ENCODE measurements around the gene TBC1D7. TPM values are rescaled to one million over a fixed set of nuclear protein-coding genes. Genes with fewer than 3 reads are reported as not detected.

Gene TBC1D7
- polyA plus RNA-seq, 1 experiment: 18.6 TPM

DNA sequence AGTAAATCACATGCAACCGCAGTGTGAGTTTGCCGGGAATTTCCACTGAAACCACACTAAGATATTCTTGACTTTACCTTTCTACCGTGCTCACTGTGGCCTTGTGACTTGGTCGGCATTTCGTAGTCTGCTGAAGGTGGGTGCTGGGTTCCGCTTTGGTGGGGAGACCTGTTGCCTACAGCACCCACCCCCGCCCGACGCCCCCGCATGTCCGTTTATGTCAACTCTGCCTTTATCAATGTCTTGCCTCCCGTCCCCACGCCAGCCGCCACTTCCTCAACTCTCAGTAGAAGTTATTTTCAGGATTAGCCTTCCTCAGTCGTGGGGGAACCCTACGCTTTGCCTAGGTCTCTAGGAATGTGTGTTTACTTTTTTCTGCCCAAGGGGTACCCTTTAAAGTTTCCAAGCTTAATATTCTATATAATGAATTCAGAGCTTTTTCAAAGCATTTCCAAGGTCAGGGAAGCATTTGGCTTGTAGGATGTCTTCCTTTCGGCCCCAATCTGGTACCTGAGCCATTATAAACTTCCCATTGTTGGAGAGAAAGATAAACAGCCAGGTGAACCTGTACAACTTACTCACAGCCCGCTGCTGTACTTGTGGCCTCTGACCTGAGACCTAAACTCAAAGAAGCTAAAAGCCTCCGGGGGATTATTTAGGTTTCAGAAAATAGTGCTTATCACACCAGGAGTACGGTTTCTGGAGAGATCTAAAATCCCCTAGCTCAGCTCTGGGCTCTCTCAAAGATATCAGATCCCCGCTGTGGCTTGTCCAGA lies 54.2 kb downstream of the TBC1D7 start:
- no peaks in the 10 kb centered on the region for H3K27me3 ChIP-seq (ENCODE audit: control insufficient read depth, insufficient read depth, low read length)
- TF ChIP-seq, protein P1, sequence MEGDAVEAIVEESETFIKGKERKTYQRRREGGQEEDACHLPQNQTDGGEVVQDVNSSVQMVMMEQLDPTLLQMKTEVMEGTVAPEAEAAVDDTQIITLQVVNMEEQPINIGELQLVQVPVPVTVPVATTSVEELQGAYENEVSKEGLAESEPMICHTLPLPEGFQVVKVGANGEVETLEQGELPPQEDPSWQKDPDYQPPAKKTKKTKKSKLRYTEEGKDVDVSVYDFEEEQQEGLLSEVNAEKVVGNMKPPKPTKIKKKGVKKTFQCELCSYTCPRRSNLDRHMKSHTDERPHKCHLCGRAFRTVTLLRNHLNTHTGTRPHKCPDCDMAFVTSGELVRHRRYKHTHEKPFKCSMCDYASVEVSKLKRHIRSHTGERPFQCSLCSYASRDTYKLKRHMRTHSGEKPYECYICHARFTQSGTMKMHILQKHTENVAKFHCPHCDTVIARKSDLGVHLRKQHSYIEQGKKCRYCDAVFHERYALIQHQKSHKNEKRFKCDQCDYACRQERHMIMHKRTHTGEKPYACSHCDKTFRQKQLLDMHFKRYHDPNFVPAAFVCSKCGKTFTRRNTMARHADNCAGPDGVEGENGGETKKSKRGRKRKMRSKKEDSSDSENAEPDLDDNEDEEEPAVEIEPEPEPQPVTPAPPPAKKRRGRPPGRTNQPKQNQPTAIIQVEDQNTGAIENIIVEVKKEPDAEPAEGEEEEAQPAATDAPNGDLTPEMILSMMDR (IDR thresholded peaks at IDR 0.05; ENCODE audit: insufficient read depth, low read depth, low read length): no peak
- no peak for DNase-seq (ENCODE audit: low read depth)
- H3K4me3 ChIP-seq (ENCODE audit: low read depth, low read length): no peak overlapping the region
- ChIA-PET CTCF (no interaction called here), POLR2A (no interaction called here)
- H3K36me3 ChIP-seq (ENCODE audit: control insufficient read depth, insufficient read depth, low read length): no peaks in the 10 kb centered on the region

DNA sequence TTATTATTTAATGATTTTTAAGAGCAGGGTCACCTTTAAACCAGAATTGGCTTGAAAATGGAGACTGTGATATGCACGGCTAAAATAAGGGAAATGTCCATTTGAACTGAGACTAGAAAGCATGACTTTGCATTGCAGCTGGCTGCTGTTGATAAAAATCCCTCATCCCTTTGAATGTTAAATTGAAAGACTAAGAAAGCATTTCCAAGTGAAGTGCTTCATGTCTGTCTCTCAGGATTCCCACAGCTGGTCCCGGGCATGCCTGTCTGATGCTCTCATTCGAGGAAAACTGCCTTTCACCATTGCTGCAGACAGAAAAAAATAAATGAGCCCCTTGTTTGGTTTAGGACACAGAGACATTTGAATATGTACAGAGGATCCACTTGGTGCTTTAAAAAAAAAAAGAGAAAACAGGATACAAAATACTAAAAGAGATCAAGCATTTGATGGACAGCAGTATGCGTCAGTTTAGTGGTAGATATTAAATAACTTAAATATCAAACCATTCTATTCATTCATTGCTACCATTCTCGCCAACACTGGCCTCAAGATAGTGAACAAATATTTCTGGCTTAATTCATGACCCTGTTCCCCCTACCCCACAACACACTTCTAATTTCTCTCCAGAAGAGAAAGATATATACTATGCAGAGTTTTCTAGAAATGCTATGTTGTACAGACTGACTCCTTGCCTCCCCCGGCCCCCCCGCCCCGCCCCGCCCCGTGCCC lies 55.0 kb downstream of the TBC1D7 start:
- TF ChIP-seq, protein P1 (IDR thresholded peaks at IDR 0.05; ENCODE audit: insufficient read depth, low read depth, low read length): no peak
- no peak for DNase-seq (ENCODE audit: low read depth)
- Histone ChIP-seq H3K27me3 (ENCODE audit: control insufficient read depth, insufficient read depth, low read length) (no peaks in the 10 kb centered on the region), H3K4me3 (ENCODE audit: low read depth, low read length) (no peak overlapping the region), H3K36me3 (ENCODE audit: control insufficient read depth, insufficient read depth, low read length) (no peaks in the 10 kb centered on the region)
- CTCF ChIA-PET: no interaction called here
- POLR2A ChIA-PET: no interaction called here

DNA sequence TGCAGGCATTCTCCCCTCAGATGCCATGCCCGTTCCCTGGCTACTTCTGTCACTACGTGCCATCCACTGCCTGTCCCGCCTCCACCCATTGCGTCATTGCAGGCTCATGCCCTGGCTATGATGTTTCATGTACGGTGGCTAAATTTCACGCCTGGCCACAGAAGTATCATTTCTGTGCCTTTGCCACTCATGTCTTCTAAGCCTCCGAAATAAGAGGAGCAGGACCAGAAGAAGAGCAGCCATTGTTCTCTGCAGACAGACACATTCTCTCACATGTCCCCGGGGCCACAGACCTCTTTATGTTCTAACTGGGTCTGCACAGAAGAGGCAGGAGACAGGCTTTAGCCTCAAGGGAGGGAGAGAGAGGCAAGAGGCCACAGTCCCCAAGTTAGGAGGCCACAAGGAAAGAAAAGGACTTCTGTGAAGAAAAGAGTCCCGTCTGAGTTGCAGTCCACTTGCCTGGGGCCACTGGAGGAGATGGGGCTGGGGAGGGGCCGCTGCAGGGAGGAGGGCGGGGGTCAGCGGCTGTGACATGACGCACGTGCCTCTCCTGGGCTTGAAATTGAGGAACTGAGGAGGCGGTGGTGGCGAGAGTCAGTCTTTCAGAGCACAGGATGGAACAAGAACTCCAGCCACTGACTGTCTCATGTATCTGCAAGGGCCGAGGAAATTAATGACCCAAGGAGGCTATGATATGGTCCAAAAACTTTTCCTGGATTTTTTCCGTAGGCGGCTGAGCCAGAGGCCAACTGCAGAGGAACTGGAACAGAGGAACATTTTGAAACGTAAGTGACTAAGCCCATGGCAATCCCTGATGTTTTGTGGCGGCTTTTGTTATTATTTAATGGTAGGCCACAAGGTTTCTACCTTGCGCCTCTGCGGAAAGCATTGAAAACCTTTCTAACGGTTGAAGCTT lies 55.9 kb downstream of the TBC1D7 start:
- Histone ChIP-seq H3K27me3 (ENCODE audit: control insufficient read depth, insufficient read depth, low read length) (no peaks in the 10 kb centered on the region), H3K4me3 (ENCODE audit: low read depth, low read length) (no peak overlapping the region), H3K36me3 (ENCODE audit: control insufficient read depth, insufficient read depth, low read length) (no peaks in the 10 kb centered on the region)
- POLR2A ChIA-PET: no interaction called here
- TF ChIP-seq, protein P1 (IDR thresholded peaks at IDR 0.05; ENCODE audit: insufficient read depth, low read depth, low read length): no peak
- DNase-seq (ENCODE audit: low read depth): no peak
- CTCF ChIA-PET: no interaction called here

DNA sequence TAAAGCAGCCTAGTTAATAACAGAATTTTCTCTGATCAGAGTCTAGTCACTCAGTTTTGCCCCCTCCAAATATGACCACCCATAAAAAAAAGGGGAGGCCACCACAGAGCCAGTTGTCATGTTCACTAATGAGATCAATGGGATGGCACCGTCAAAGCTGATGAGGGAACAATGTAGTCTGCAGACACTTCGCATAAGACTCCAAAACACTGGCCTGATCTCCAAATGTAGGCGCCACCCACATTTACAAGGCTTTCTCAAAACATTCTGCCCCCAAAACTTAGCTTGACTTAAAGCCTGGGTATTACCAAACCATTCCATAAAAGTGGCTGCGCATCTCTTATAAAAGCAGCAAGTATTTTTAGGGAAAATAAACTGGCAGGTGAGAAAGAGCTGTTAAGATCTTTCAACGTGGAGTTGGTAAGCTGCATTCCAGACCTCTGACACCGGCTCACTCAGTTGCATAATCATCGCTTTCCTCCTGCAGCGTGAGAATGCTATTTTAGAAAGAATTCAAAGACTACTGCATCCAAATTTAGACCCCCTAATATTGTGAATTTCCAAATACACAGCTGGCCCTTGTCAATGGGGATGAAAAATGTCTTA lies 59.3 kb downstream of the TBC1D7 start:
- CTCF ChIA-PET: interaction anchor here (0.9 to 1.5 kb wide), 5 partner anchors 9 to 74 kb away, joined by 3 to 9 read pairs (median 3); no protein-coding TSS in a partner anchor
- Histone ChIP-seq H3K27me3 (ENCODE audit: control insufficient read depth, insufficient read depth, low read length) (no peaks in the 10 kb centered on the region; the same call in 1 of the 2 replicates), H3K36me3 (ENCODE audit: control insufficient read depth, insufficient read depth, low read length) (no peaks in the 10 kb centered on the region), H3K4me3 (ENCODE audit: low read depth, low read length) (no peak overlapping the region)
- TF ChIP-seq, protein P1 (IDR thresholded peaks at IDR 0.05; ENCODE audit: insufficient read depth, low read depth, low read length): no peak
- DNase-seq (ENCODE audit: low read depth): peak; percentile 62
- POLR2A ChIA-PET: interaction anchor here (0.5 kb wide), 1 partner anchor 27 kb away, joined by 3 read pairs; no protein-coding TSS in a partner anchor

Measured in BJ (cell line).